GM12872 (cell line): Measurements from ENCODE around the gene CHPF.

Source experiments
- CTCF ChIP-seq: IDR thresholded peaks from 3 replicates; pipeline ENCODE4 v1.5.1; 2011; ENCODE audit warnings: low read depth, mild to moderate bottlenecking, low read length, moderate library complexity; ENCODE audit not compliant: insufficient read depth

Gene CHPF

GRCh38 chr2:219538956-219539788, 4.4 kb downstream of the CHPF start:
- no peak for TF ChIP-seq CTCF

GRCh38 chr2:219538504-219538951, 5.1 kb downstream of the CHPF start:
- TF ChIP-seq CTCF: no peak

- TF ChIP-seq CTCF: no peak
Measured at GRCh38 chr2:219537657-219538488, 5.7 kb downstream of the CHPF start.

GRCh38 chr2:219536967-219537366, 6.6 kb downstream of the CHPF start:
- TF ChIP-seq CTCF: no peak

- TF ChIP-seq CTCF: no peak
Measured at GRCh38 chr2:219536425-219536824, 7.2 kb downstream of the CHPF start.

- no peak for TF ChIP-seq CTCF
Measured at GRCh38 chr2:219533930-219534661, 9.5 kb downstream of the CHPF start.

GRCh38 chr2:219532378-219532649, 11.3 kb downstream of the CHPF start:
- no peak for TF ChIP-seq CTCF
